ENCODE results near the gene TXNDC5.

- TF ChIP-seq CTCF (IDR thresholded peaks at IDR 0.05; ENCODE audit: insufficient read depth, low read length) = no peak
- no peak for TF ChIP-seq POLR2AphosphoS5 (IDR thresholded peaks at IDR 0.05; ENCODE audit: low read depth)
Measured at GRCh38 chr6:7896465-7896987, 14.1 kb downstream of the TXNDC5 start.

Data from HL-60 (cell line).